IMR-90 (cell line): Measurements from ENCODE around the gene TLK2. TPM values are rescaled to one million over a fixed set of nuclear protein-coding genes. Genes with fewer than 3 reads are reported as not detected.

Source experiments
- ATAC-seq: fragments of 200-7000 bp; cut with Tn5 transposase; 2 replicates; pipeline ENCODE4 v1.9.1; 2020; ENCODE audit warnings: low read depth, mild to moderate bottlenecking, moderate library complexity
- BruUV-seq: library from RNA; stranded (reverse); fragments of 400-500 nt; replicated peaks from 2 replicates; lab custom pipeline; 2021; lab: Mats Ljungman, UMichigan
- CTCF ChIA-PET: fragments of 300-600 bp; formaldehyde crosslinking; extraction: SDS; loops from one replicate; lab custom pipeline; 2021; ENCODE audit warnings: antibody characterized with exemption; lab: Yijun Ruan, JAX
- POLR2A ChIA-PET: fragments of 300-600 bp; sonication (Branson Sonifier 250); formaldehyde crosslinking; loops from one replicate; lab custom pipeline; 2022; ENCODE audit warnings: antibody characterized with exemption; ENCODE audit not compliant: unreplicated experiment; lab: Charles Lee
- DNase-seq: peaks from one replicate; pipeline ENCODE4 v3.0.0; 2013
- H2AFZ ChIP-seq: replicated peaks from 2 replicates; pipeline ENCODE3; 2013; ENCODE audit warnings: low read length, mild to moderate bottlenecking; ENCODE audit not compliant: poor library complexity
- H2AK5ac ChIP-seq: 2 replicates; pipeline ENCODE4 v1.6.1; 2013; ENCODE audit warnings: low read depth, low read length, inconsistent platforms
- H2AK9ac ChIP-seq: replicated peaks from 2 replicates; pipeline ENCODE3; 2013; ENCODE audit warnings: mild to moderate bottlenecking, low read depth, low read length, moderate library complexity; ENCODE audit not compliant: poor library complexity
- H2BK120ac ChIP-seq: 2 replicates; pipeline ENCODE4 v1.6.1; 2013; ENCODE audit warnings: low read depth, low read length, inconsistent platforms
- H2BK15ac ChIP-seq: 3 replicates; pipeline ENCODE4 v1.6.1; 2013; ENCODE audit warnings: low read depth, low read length, inconsistent platforms
- H2BK20ac ChIP-seq: 2 replicates; pipeline ENCODE4 v1.6.1; 2013; ENCODE audit warnings: low read depth, mild to moderate bottlenecking, inconsistent platforms, low read length, moderate library complexity
- H2BK5ac ChIP-seq: 2 replicates; pipeline ENCODE4 v1.6.1; 2013; ENCODE audit warnings: mild to moderate bottlenecking, low read depth, low read length, inconsistent platforms; ENCODE audit not compliant: poor library complexity, severe bottlenecking
- H3K14ac ChIP-seq: replicated peaks from 2 replicates; pipeline ENCODE4 v1.6.1; 2013; ENCODE audit warnings: low read depth, low read length, inconsistent platforms
- H3K18ac ChIP-seq: 2 replicates; pipeline ENCODE4 v1.6.1; 2013; ENCODE audit warnings: low read depth, low read length, control low read depth
- H3K23ac ChIP-seq: 2 replicates; pipeline ENCODE4 v1.6.1; 2013; ENCODE audit warnings: low read depth, low read length, inconsistent platforms
- H3K27ac ChIP-seq: 2 replicates; pipeline ENCODE4 v1.5.1; 2013; ENCODE audit warnings: mild to moderate bottlenecking, control low read depth, low read length; ENCODE audit not compliant: insufficient read depth
- H3K27me3 ChIP-seq: 2 replicates; pipeline ENCODE4 v1.6.1; 2013; ENCODE audit warnings: low read length; ENCODE audit not compliant: control insufficient read depth, insufficient read depth
- H3K36me3 ChIP-seq: 2 replicates; pipeline ENCODE4 v1.6.1; 2013; ENCODE audit warnings: low read length, mixed read lengths; ENCODE audit not compliant: control insufficient read depth, insufficient read depth
- H3K4ac ChIP-seq: 2 replicates; pipeline ENCODE4 v1.6.1; 2013; ENCODE audit warnings: low read depth, low read length, inconsistent platforms
- H3K4me1 ChIP-seq: 2 replicates; pipeline ENCODE4 v1.6.1; 2013; ENCODE audit warnings: low read length, mixed read lengths; ENCODE audit not compliant: control insufficient read depth, insufficient read depth
- H3K4me2 ChIP-seq: 2 replicates; pipeline ENCODE4 v1.6.1; 2013; ENCODE audit warnings: low read depth, mild to moderate bottlenecking, control low read depth, low read length, moderate library complexity
- H3K4me3 ChIP-seq: 2 replicates; pipeline ENCODE4 v1.5.1; 2013; ENCODE audit warnings: low read depth, mild to moderate bottlenecking, control low read depth, low read length, moderate library complexity; ENCODE audit not compliant: insufficient read depth
- H3K56ac ChIP-seq: 2 replicates; pipeline ENCODE4 v1.6.1; 2013; ENCODE audit warnings: low read length, inconsistent platforms; ENCODE audit not compliant: insufficient read depth; ENCODE audit errors: extremely low read depth
- H3K79me1 ChIP-seq, 2 experiments: 2 replicates each; pipeline ENCODE4 v1.6.1; 2013; ENCODE audit warnings: low read length in 2 of 2, inconsistent platforms in 1 of 2, low read depth in 1 of 2
- H3K9ac ChIP-seq: 2 replicates; pipeline ENCODE4 v1.6.1; 2013; ENCODE audit warnings: low read depth, low read length, control low read depth
- H3K9me1 ChIP-seq: 2 replicates; pipeline ENCODE4 v1.6.1; 2013; ENCODE audit warnings: low read length, inconsistent platforms; ENCODE audit not compliant: insufficient read depth
- H3K9me3 ChIP-seq: 2 replicates; pipeline ENCODE4 v1.6.1; 2013; ENCODE audit warnings: low read length; ENCODE audit not compliant: control insufficient read depth, insufficient read depth
- H4K20me1 ChIP-seq: 2 replicates; pipeline ENCODE4 v1.6.1; 2013; ENCODE audit warnings: low read length, inconsistent platforms; ENCODE audit not compliant: insufficient read depth
- H4K5ac ChIP-seq: 2 replicates; pipeline ENCODE4 v1.6.1; 2013; ENCODE audit warnings: mild to moderate bottlenecking, low read depth, low read length, control low read depth
- H4K8ac ChIP-seq, 2 experiments: 2 replicates each; pipeline ENCODE4 v1.6.1; 2013; ENCODE audit warnings: low read depth in 2 of 2, low read length in 2 of 2, control low read depth in 1 of 2, inconsistent platforms in 1 of 2
- H4K91ac ChIP-seq: 2 replicates; pipeline ENCODE4 v1.6.1; 2013; ENCODE audit warnings: low read depth, low read length, inconsistent platforms; ENCODE audit not compliant: insufficient read depth
- CEBPB ChIP-seq: IDR thresholded peaks from 2 replicates; pipeline ENCODE4 v1.6.1; 2012; ENCODE audit warnings: low read depth, low read length, improper control_type of control experiment
- FOS ChIP-seq: fragments of 150-350 bp; IDR thresholded peaks from 2 replicates; pipeline ENCODE4 v1.6.1; 2016; ENCODE audit warnings: low read depth, low read length
- MAZ ChIP-seq: IDR thresholded peaks from 2 replicates; pipeline ENCODE4 v1.6.1; 2012; ENCODE audit warnings: low read depth, mild to moderate bottlenecking, low read length, improper control_type of control experiment, moderate library complexity, borderline replicate concordance
- MXI1 ChIP-seq: IDR thresholded peaks from 2 replicates; pipeline ENCODE4 v1.6.1; 2012; ENCODE audit warnings: low read depth, mild to moderate bottlenecking, low read length, moderate library complexity, borderline replicate concordance
- NFE2L2 ChIP-seq: fragments of 150-350 bp; IDR thresholded peaks from 2 replicates; pipeline ENCODE4 v1.6.1; 2016; ENCODE audit warnings: low read depth, mild to moderate bottlenecking, low read length
- RAD21 ChIP-seq: IDR thresholded peaks from 2 replicates; pipeline ENCODE4 v1.6.1; 2012; ENCODE audit warnings: low read length, improper control_type of control experiment
- RCOR1 ChIP-seq: IDR thresholded peaks from 2 replicates; pipeline ENCODE4 v1.6.1; 2012; ENCODE audit warnings: mild to moderate bottlenecking, low read length, improper control_type of control experiment; ENCODE audit not compliant: insufficient replicate concordance
- USF2 ChIP-seq: fragments of 150-350 bp; IDR thresholded peaks from 2 replicates; pipeline ENCODE4 v1.6.1; 2017; ENCODE audit warnings: mild to moderate bottlenecking, antibody characterized with exemption, low read length, low read depth
- WGBS, 2 experiments: methylation state at CpG; one replicate each; pipeline versions ENCODE4 v1.1.5 to v1.1.7; 2013; ENCODE audit warnings: missing lambda C conversion rate in 2 of 2; ENCODE audit not compliant: insufficient read length in 1 of 2; ENCODE audit errors: extremely low coverage in 2 of 2; 5-methylcytosine and 5-hydroxymethylcytosine counted together
- dilution Hi-C: fragments of 300-500 bp; cut with HindIII; formaldehyde crosslinking; loops from one replicate; pipeline ENCODE4 v1.14.3; 2018; ENCODE audit warnings: low sequenced_read_pairs; ENCODE audit not compliant: unreplicated experiment
- in situ Hi-C: fragments of 300-500 bp; cut with MboI; formaldehyde crosslinking; loops from 3 replicates; pipeline ENCODE4 v1.14.3; 2019; ENCODE audit warnings: low sequenced_read_pairs, inconsistent platforms, mixed read lengths
- intact Hi-C: fragments of 100-400 bp; cut with micrococcal nuclease; formaldehyde crosslinking; loops from 2 replicates; pipeline ENCODE4 v1.10.0; 2022
- microRNA-seq, 2 experiments: library from miRNA; stranded (forward) in 1 of 2; unstranded in 1 of 2; fragments of 10-50 nt in 1 of 2; fragments of <30 nt in 1 of 2; gene quantifications in 1 of 2; microRNA quantifications in 1 of 2; one replicate each; pipeline versions ENCODE3 to v1.1.0; 2013 to 2020; ENCODE audit not compliant: insufficient read depth in 1 of 2, insufficient read length in 1 of 2, unreplicated experiment in 1 of 2
- polyA plus RNA-seq, 3 experiments: library from polyadenylated mRNA; depleted of rRNA; stranded (reverse); fragments of >200 nt; gene quantifications; 2 replicates each; pipeline ENCODE4 v1.2.3, GENCODE V29; 2012; ENCODE audit warnings: low replicate concordance in 1 of 3
- small RNA-seq, 5 experiments: library from RNA; depleted of rRNA; stranded (forward); fragments of <200 nt; gene quantifications; one replicate each; pipeline ENCODE3, GENCODE V24; 2012
- total RNA-seq: library from RNA; depleted of rRNA; stranded (reverse); fragments of >200 nt; gene quantifications from 2 replicates; pipeline ENCODE4 v1.2.3, GENCODE V29; 2012; rRNA removed

The TLK2 gene
- total and polyA plus RNA-seq, 2 of the 4 experiments (the other 2 are of a cell fraction) = 35.7 to 39.4 TPM

DNA sequence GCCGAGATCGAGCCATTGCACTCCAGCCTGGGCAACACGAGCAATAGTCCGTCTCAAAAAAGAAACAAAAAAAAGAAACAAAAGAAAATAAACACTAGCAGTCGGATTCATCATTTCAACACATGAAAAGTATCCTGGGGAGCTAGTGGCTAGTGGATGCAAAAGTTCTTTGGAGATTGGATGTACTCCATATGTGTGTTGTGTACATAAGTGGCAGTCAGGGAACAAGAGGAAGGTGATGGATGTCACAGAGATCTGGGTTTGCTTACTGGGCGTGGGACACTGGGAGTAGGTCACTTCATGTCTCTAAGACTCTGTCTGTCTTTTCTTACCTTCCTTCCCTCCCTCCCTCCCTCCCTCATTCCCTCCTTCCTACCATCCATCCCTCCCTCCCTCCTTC lies 184.2 kb downstream of the TLK2 start:
- 0 out of 4 replicates have a peak overlapping the region, but pooled peaks of 1 of the 2 experiments have one; percentile 50 for H4K8ac ChIP-seq
- peaks cover 45% of the 10 kb centered on the region for H4K20me1 ChIP-seq
- no peak overlapping the region for H3K27ac ChIP-seq
- intact Hi-C loops (no loop called here), dilution Hi-C loops (no loop called here), in situ Hi-C loops (no loop called here)
- H4K5ac ChIP-seq = no peak overlapping the region
- H2AFZ ChIP-seq = no peak overlapping the region
- TF ChIP-seq MAZ (no peak), CEBPB (no peak), RAD21 (no peak), MXI1 (no peak), RCOR1 (no peak), USF2 (no peak), NFE2L2 (no peak), FOS (no peak)
- peaks cover 47 to 82% of the 10 kb centered on the region in 2 experiments for H3K79me1 ChIP-seq
- no peak overlapping the region for H2BK15ac ChIP-seq
- no peak overlapping the region for H3K18ac ChIP-seq
- H3K4me2 ChIP-seq = no peak overlapping the region
- H3K36me3 ChIP-seq = peaks cover 40% of the 10 kb centered on the region
- no TSS peak for BruUV-seq
- no CpG with 5 or more reads among the region's 6 CpGs for WGBS, 2 experiments
- 0 out of 2 replicates have a peak overlapping the region, but pooled peaks have one; percentile 12 for H3K14ac ChIP-seq
- H2BK120ac ChIP-seq = no peak overlapping the region
- no peak overlapping the region for H2BK20ac ChIP-seq
- no peak overlapping the region for H3K4me3 ChIP-seq
- H3K9ac ChIP-seq = no peak overlapping the region
- H3K9me1 ChIP-seq = peaks cover 19% of the 10 kb centered on the region
- H3K4ac ChIP-seq = no peak overlapping the region
- ATAC-seq (peak; percentile 60), DNase-seq (no peak)
- ChIA-PET CTCF (interaction anchor here (0.6 kb wide), 1 partner anchor 897 kb away, joined by 3 read pairs; no protein-coding TSS in a partner anchor), POLR2A (no interaction called here)
- H4K91ac ChIP-seq = no peak overlapping the region
- H2AK5ac ChIP-seq = no peak overlapping the region
- no peaks in the 10 kb centered on the region; the same call in 1 of the 2 replicates for H3K9me3 ChIP-seq
- no peak overlapping the region for H3K23ac ChIP-seq
- no peaks in the 10 kb centered on the region for H3K4me1 ChIP-seq
- no peak overlapping the region for H2BK5ac ChIP-seq
- H3K27me3 ChIP-seq = no peaks in the 10 kb centered on the region
- no peak overlapping the region for H3K56ac ChIP-seq
- H2AK9ac ChIP-seq = no peak overlapping the region

Small RNA genes within 50 kb of the gene (microRNA-seq; reads per million reads assigned to microRNA genes)
- gene RF00019 (ENCODE audit: insufficient read depth, insufficient read length) = not detected

Small RNA genes within 50 kb of the gene (small RNA-seq; reads per million reads assigned to genes)
- 0 reads per million in 5 experiments for gene RF00019

Other genes starting within 250 kb of the TLK2 start
- not detected in 2 replicates for gene EFCAB3, start 98.3 kb upstream of the TLK2 start, total RNA-seq
- gene EFCAB3, start 98.3 kb upstream of the TLK2 start, polyA plus RNA-seq (2012; rRNA removed) = not detected in 2 replicates
- gene METTL2A, start 54.9 kb upstream of the TLK2 start, total RNA-seq = 24.6 and 28.9 TPM in 2 replicates
- gene METTL2A, start 54.9 kb upstream of the TLK2 start, polyA plus RNA-seq (2012; rRNA removed) = 10.8 and 12.0 TPM in 2 replicates
- 37.5 and 39.3 TPM in 2 replicates for gene MRC2, start 148.8 kb downstream of the TLK2 start, total RNA-seq
- gene MRC2, start 148.8 kb downstream of the TLK2 start, polyA plus RNA-seq (2012; rRNA removed) = 137 and 152 TPM in 2 replicates